ENCODE measurements around the gene MYH10.

The MYH10 gene

DNA sequence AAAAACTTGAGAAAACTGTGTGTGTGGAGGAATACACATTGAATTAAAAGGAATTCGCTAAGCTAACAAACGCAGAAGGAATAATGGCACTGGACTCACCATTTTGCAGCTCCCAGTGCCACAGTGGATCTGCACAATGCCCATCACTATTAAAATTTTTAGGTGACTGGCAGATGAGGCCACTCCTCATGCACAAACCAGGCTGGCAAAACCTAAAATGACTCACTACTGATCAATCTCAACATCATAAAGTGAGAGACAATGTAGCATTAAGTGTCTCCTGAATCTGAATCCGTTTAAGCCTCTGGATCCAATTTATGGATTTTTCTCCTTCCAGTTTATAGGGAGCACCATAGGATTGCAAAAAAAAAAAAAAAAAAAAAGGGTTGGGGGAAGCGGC is 20.6 kb downstream of the MYH10 start:
- no peak for DNase-seq

DNA sequence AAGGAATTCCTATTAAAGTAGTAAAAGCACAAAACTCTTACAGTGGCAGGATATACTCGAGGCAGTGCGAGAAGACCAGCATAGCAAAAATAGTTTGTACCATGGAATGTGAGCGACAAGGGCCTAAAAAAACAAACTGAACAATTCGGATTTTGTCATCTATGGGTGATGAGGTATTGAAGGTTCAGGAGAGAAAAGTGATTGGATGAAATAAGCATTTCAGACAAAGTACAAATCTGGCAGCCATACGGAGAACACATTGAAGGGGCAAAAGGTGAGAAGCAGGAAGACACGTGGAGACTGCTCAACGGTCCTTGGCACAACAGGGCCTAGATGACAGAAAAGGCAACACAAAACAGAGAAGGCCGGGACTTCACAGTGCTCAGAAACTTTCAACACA is 22.5 kb downstream of the MYH10 start:
- DNase-seq: no peak

DNA sequence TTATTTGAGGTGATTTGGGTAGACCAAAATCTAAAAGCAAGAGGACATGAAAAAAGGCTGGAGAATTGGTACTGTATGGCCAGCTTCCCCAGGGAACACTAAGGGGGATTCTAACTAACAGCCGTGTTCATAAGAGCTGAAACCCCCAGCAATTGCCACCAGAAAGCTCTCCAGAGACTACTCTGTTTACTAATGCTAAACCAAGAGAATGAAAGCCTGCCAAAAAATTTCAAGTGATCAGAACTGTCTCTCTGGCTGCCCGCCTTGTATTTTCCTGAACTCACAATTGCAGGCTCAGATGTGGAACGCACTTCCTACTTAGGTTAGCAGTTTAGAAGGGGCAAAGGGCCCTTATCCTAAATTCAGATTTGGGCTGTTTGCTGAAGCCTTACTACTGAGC is 24.1 kb downstream of the MYH10 start:
- no peak for DNase-seq

DNA sequence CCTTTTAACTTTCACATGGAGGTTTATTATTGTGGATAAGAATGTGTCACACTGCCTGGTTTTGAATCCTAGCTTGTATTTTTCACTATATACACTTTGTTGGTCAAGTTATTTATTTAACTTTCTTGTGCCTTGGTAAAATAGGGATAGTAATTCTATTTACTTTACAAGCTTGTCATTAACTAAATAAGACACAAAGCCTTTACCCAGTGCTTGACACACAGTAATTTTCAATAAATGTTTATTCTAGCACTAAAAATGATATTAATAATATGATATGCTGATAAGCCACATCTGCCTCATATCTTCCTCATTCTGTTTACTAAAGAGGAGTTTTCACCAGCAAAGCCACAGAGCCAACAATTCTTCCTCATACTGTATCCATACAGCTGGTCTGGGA is 27.8 kb downstream of the MYH10 start:
- DNase-seq: no peak

DNA sequence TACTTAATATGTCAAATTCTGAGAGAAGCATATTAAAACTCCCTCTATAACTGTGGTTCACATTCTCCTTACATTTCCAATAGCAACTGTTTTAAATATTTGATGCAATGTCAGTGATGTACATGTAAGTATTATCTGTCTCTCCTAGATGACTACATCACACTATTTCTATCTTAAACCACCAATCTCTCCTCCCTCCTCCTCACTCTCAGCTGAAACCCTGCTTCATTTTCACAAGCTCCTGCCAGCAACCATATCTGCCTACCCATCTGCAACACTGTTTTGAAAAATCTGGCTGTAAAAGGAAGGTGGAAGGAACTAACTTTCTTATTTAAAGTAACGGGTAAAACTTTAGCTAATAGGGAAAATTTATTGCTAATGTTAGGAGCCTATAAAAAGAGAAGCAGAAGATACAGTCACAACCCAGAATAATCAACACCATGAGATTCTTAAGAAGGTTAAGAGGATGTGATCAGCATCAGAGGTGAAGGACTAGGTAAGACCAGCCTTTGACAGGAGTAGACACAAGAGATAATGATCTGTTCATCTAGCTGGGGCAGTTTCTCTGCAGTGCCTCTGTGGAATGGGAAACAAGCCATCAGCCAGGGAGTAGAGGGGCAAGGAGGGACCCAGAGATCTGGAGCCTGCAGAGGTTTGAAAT is 31.0 kb downstream of the MYH10 start:
- no peak for DNase-seq

DNA sequence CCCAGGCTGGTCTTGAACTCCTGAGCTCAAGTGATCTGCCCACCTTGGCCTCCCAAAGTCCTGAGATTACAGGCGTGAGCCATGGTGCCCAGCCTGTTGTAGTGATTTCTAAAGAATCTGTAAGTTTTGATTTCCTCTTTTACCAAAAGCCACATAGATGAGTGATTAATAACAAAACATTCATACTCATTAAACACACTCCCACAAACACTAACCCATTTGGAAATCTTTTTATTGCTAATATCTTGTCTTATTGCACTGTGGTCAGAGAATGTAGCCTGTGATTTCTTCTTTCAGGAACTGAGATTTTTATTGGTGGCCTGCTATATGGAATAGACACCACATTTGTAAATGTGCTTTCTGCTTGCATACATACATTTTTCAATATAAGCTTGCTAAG is 31.6 kb downstream of the MYH10 start:
- DNase-seq: no peak

DNA sequence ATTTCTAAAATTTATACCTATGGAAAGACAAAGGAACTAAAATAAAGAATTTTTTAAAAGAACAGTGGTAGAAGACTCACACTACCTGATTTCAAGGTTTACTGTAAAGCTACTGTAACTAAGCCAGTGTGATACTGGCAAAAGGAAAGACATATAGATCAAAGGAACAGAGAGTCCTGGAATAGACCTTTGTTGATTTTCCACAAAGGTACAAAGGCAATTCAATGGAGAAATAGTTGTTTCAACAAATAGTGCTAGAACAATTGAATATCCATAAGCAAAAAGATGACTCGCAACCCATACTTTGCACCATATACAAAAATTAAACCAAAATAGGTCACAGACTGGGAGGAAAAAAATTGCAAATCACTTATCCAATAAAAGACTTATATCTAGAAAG is 36.7 kb downstream of the MYH10 start:
- no peak for DNase-seq

DNA sequence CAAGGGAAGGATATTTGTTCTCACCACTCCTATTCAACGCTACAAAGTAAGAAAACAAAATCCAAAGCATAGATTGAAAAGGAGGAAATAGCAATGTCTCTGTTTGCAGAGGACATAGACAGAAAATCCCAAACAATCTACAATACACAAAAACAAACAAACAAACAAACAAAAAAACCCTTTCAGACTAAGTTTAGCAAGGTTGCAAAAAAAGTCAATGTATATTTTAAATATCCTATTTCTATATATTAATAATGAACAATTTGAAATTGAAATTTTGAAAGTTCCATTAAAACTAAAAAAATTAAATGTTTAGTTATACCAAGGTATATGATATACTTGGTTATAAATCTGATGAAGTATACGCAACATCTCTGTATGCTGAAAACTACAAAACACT is 37.2 kb downstream of the MYH10 start:
- no peak for DNase-seq

DNA sequence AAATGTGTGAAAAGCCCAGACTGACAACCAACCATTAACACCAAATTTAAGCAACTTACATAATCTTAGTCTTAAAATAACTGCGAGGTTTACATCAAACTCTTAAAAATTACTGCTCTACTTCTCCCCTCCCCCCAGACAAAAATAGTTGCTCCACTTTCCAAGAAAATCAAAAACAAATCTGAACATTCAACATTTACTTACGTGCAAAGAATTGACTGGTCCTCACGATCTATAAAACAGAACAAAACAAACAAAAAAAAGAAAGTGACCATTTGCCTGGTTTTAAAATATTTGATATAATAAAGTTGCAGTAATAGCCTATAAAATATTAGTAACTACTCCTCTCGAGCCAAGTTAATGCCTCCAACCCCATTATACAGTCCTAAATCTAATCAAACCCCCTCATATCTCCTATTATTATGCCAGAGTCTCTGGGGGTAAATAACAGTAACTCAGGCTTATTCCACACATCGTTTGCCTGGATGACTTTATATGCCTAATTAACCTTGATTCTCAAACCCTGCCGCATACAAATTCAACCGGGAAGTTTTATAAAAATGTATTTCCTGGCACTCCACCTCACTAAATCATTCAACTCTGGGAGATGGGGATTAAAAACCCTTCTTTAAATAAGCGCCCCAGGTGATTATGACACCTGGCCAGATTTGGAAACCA is 41.5 kb downstream of the MYH10 start:
- no peak for DNase-seq

DNA sequence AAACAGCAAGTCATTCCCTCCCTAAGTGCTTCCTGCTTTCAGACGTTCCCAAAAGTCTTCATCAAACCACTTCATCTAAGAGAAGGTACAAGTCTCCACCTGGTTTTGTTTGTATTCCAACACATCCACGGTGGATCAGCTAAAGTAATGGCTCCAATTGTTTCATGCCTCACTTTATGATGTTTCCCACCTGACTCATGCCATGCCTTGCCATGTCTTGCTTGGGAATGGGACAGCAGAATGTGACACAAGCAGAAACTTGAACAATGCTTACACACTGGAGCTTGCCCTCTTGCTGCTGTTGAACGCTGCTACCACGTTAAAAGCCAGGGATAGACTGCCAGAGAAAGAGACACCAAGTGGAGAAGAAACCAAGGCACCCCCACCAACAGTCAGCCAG is 43.8 kb downstream of the MYH10 start:
- DNase-seq: no peak

DNA sequence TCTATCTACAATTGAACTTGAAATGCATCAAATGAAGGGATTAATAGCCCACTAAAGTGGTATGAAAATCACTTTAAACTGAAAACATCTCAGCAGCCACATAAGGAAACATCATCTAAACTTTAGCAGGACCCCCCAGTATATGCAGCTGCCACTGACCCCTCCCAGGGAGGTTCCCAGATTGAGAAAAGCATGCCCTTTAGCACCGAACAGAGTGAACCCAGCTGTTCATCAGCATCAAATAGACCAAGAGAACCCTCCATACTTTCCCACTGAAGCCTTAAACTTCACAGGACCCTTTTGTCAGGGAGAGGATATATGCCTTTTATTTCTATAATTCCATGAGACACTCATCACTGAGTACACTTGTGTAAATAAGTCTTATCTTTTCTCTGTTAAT is 44.6 kb downstream of the MYH10 start:
- no peak for DNase-seq

DNA sequence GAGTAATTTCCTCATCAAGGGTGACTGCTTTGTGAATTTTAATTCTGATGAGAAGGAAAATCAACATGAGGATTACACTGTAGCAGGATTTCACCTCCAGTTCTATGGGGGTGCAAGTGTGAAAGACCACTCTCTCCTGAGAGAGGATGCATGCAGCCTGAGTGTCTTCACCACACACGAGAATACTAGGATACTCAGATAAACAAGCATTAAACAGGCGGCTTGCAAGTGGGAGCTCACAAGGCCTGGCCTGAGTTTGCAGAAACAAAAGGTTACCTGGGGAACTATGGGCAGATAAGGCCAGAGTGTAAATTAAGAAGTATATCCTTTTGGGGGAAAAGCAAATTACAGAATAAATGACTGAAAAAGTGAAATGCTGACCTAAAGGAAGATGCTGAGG is 46.6 kb downstream of the MYH10 start:
- no peak for DNase-seq

DNA sequence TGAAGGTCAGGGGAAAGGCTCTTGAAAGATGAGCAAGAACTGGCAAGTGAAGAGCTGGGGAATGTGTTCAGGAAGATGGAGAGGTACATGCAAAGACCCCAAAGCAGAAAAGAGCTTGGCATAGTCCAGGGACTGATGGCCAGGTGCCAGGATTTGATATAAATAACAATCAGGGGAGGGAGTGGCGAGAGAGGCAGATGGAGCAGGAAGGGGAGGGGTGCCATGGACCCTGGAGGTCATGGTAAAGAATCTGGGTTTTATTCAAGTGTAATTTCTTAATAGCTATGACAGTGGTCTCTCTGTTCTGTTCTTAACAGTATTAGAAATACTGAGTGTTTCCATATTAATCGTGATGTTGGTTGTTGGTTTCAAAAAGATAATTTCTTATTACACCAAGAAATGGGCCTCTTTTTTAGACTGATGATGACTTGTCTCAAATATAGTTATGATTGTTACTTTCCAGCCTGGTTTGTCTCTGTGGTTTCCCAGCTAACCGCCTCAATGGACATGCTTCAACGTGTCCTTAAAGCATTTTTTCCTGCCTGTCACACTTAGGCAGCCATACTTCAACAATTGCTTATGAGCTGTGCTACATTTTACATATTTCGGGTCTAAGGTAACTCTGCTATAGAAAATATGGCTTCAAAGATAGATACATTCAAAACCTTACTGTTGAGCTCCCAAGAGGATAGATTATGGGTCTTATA is 49.4 kb downstream of the MYH10 start:
- no peak for DNase-seq

DNA sequence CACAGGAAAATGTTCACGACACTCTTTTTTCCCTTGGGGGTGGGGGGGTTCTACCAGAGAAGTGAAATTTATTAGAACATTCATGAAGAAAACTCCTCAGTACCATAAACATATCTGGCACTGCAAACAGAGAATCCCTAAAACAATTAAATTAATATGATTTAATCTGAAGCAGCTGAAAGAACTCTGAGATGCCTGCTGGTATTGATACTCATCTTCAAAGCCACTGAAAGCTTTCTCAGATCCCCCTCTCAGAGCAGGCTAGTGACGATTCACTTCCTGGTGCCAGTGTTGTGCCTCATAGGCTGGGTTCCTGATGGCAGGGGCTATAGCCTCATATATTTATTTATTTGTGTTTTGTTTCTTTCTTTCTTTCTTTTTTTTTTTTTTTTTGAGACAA is 52.7 kb downstream of the MYH10 start:
- no peak for DNase-seq

DNA sequence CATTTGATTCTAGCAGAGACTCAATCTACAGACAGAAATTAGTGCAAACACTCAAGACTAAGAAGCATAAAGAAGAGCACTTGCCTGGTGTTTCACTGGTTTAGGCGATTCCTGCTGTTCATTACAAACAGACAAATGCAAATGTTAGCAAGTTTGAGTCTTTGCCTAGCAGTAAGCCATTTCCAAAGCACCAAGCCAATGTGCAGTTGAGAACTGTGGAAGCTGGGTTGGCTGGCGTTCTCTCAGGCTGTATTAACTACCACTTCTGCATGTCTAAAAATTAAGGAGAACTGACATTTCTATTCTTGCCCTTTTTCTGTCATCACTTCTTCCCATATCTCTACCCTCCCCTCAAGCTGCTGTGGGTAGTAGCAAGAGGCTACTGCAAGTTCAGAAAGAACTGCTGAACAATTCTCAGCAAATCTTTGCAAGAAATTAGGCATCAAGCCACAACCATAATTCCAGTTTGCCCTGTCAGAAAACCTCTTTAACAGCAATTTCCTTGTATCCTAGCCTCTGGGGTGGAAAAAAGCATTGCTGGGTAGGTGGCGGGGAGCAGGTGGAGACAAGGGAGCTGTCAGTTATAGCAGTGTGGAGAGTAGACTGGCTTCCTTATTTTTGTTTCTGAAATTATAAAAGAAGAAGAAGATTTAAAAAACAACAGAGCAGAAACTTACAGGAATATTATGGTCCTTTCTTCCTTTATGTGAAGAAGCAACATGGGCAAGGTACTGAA is 53.8 kb downstream of the MYH10 start:
- DNase-seq: no peak

DNA sequence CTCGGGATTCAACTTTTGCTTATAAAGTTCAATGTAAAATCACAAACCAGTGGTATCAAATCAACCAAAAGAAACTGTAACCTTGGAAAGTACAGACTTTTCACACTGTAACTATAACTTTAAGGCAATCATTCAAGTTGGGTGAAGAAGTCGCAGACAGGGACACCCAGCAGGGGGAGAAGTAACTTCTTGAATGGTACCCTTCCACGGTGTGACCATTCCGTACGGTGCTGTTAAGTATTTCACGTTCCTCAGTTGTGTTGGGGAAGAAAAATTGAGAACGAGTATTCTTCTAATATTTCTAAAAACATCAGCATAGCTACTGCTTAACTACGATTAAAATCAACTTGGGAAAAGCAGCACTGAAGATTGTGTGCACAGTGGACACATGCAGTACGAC is 55.8 kb downstream of the MYH10 start:
- DNase-seq: no peak

DNA sequence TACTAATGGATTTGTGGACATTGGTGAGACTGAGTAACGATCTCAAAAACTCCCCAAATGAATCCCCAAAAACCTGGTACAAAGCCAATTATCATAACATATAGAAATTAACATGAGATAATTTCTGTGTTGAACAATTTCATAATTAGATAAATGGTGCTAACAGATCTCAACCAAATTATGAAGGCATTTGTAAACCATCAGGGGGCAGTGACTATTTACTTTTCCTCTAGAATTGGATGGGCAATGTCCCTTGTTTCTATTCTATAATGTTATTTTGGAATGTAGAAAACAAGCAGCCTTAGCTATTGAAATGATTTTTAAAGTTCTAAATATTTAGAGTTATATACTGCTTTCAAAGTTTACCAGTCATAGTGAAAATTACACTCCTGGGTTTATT is 57.8 kb downstream of the MYH10 start:
- DNase-seq: no peak

DNA sequence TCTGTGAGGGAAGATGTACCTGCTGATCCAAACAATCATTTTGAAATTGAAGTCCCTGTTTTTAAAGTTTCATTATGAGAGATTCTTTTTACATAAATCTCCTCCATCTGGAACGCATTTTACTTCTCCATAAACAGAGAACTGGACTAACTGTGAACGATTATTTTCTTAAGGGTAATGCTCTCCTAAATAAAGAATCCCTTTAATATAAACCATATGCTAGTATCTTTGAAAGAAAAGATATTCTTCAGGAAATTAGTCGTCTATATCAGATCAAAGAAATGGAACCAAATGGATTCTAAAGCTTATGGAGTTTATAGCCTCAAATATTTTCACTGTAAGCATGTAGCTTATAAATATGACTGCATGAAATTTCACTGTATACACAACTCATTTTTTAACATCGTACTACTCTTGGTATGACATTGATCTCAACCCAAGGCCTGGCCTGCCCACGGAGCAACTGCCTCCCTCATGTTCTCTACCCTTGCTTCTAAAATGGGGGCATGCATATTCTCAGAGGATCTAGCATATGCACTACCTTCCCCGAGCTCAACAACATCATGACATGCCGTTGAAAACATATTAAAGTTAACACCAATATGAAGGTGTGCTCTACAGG is 66.4 kb downstream of the MYH10 start:
- DNase-seq: no peak

DNA sequence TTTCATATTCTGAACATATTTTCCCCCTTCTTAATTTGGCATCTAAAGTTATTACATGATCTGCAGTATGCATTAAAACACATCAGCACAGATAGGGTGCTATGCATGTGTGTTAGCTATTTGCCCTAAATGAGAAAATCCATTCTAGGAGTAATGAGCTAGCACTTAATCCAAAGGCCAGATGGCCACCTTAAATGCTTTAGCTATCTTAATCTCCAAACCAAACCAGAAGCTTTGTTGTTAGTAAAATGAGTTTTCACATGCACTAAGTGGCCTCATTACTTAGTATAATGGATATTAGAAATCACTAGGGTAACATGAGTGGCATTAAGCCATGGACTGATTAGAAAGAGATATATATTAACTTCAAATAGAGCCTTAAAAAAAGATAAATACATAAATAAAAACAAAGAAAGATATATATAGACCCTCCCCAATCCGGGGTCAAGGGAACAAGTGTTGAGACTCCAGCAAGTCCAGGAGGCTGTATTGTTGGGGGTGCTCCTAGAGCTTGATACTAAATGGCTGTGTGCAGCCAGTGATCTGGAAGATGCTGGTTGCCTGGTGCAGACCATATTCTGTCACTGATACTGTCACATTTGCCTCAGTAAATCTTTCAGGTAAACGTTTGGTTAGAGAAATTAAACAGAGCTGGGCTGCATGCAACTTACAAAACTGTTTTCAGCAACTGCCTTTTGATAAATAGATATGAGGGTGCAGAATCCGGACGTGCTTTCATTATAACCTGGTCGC is 67.3 kb downstream of the MYH10 start:
- no peak for DNase-seq

DNA sequence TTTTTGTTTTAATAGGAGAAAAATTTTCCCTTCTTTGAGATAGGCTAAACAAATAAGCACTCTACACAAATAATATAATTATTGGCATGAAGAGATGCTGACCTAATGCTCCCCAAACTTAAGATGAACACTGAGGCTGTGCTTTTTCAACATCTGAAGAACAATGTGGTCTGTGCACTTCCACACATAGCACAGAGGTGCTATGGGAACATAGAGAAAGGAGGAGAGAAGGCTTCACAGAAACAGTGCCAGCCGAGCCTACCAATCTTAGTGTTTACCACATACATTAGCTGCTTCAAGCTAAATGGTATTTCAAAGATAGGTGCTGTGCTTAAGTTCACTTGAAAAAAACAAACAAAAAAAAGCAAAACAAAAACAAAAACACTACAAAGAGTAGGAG is 72.4 kb downstream of the MYH10 start:
- DNase-seq: no peak

DNA sequence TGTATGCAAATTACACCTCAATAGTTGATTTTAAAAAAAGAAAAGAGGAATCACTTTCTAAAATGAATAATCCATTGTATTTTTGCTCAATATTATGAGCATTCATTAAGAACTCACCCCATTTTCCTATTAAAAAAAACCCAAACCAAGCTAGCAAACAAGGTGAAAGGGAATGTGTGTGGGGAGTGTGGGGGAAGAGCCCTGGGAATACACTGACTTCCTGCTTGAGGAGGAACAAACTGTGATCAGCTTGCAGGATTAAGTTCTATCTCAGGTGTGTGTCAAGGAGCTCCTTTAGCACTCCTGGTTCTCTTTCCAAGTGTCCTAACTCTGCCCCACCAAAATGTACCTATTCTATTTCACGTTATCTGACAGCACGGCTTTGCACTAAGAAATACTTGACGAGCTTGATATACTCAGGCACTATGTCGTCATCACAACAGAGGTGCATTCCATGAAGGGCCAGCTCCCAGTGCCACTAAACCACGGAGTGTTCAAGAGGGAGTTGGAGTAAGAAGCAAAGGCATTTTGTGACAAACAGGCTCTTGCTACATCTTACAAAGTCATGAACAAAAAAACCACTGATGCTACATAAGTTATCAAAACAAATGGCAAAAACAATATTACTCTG is 73.2 kb downstream of the MYH10 start:
- no peak for DNase-seq

DNA sequence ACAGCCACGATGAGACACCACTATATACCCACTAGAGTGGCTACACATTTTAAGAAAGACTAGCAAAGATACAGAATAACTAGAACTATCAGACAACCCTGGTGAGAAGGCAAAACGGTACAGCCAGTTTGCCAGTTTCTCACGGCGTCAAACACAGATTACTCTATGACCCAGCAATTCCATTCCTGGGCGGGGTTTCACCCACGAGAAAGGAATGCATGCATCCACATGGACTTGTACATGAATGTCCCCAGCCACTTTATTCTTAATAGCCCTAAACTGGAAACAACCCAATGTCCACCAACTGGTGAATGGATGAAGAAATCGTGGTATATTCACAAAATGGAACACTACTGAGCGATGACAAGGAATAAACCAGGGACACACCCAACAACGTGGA is 74.5 kb downstream of the MYH10 start:
- DNase-seq: no peak

Measured in right kidney (tissue), 1 donor.